Measurements from ENCODE around the gene IL36A.

IL36A gene

DNA sequence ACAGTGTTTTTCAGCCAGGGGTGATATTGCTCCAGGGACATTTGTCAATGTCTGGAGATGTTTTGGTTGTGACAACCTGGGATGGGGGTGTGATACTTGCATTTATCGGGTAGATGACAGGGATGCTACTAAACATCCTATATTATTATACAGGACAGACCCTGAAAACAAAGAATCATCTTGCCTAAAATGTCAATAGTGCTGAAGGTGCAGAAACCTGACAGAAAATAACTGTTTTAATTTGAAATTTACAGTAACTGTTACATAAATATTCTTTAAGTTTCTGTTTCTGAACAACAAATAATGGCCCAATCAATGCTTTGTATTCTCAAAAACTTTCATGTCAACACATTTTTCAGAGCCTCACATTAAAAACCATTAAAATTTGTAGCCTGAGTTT, 2.0 kb downstream of the IL36A start:
- DNase-seq, result no peak

DNA sequence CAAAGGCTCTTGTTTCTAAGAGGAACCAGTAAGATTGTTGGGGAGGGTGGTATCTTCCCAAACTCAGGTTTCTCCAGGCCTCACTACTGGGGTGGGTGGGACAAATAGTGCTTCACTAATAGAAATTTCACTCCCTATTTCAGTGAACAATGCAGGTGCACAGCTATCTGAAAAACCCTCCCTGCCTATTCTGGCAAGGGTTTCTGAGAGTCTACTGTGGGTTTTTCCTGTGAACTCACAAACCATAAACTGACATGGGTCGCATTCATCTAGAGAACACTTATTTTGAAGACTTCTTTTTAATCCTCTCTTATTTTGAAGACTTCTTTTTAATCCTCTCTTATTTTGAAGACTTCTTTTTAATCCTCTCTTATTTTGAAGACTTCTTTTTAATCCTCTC, 4.4 kb downstream of the IL36A start:
- no peak for DNase-seq

DNA sequence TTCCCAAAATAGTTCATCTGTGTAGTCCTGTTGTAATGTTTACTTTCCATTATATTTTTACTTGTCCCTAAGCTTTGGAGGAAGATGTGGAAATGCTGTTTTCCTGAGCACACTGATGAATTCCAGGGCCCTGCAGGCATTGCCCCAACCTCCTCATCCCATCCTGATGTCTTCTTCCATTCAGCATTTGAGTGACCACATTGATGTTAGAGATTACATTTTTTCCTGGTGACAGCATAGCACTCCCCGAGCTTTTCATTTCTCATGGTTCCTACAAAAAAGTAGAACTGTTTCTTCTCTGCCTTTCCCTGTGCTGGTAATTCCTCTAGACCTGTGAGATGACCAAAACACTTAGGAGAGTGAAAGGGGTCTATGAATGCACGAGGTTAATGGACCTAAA, 4.8 kb downstream of the IL36A start:
- no peak for DNase-seq

DNA sequence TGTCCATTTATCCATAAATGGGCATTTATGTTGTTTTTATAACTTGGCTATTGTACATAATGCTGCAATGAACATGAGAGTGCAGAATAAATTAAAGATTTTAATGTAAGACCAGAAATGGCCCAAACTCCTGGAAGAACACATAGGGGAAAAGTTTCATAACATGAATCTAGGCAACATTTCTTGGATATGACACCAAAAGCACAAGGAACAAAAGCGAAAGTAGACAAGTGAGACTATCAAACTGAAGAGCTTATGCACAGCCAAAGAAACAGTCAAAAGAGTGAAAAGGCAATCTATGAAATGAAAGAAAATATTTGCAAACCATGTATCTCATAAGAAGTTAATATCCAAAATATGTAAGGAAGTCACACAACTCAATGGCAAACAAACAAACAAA, 5.8 kb downstream of the IL36A start:
- DNase-seq, result no peak

DNA sequence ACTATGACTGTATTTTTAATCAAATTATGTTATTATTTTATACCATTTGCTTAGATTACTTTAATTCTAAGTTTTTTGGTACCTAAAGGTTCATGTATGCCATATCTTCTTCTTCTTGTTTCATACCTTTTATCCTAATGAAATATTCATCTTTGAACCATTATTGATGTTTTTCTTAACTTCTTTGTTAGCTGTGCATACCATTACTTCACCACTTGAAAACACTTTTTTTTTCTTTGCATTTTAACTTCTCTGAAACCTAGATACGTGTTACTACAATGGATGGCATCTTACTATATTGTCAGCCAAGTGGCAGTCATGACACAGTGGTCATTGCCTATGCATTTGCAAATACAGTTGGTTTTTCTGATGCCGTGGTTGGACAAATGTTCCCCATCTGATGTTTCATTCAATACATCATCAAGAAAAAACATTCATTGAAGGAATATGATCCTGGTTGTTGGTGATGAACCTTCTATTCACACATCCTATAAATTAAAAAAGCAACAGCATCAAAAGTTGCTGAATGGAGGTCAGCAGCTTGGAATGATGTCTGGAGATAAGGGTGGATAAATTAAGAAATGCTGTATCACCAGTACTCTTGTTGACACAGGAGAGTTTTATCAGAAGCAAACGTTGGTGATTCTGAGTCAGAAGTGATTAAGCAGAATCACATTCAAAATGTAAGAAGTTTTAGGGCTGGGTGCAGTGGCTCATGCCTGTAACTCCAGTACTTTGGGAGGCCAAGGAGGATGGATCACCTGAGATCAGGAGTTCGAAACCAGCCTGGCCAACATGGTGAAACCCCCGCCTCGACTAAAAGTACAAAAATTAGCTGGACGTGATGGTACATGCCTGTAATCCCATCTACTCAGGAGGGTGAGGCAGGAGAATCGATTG, 7.4 kb downstream of the IL36A start:
- DNase-seq, result no peak

DNA sequence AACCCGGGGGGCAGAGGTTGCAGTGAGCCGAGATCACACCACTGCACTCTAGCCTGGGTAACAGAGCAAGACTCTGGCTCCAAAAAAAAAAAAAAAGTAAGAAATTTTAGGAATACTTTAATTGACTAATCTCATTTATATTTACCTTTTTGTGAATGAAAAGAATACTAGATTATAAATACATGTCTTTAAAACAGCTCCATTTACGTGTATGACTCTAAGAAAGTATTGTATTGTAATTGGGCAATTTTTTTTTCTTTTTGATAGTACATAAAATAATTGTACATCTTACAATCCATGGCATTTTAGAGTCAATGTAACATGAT, 8.0 kb downstream of the IL36A start:
- DNase-seq, result no peak

DNA sequence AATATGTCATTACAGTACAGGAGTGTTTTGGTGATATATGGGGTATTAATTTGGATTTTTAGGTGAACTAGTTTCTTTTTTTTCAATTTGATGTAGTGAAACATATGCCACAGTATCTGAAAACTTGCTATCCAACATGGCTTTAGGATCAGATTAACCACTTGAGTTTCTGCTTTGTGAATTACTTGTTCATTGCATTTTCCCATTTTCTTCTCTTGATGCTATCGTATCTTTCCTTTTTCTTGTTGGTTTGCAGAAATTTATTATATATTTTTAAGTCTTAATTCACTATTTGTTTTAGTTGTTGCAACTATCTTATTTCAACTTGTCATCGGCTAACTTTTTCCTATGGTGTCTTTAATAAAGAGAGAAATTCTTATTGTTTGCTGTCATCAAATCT, 8.8 kb downstream of the IL36A start:
- DNase-seq, result no peak

DNA sequence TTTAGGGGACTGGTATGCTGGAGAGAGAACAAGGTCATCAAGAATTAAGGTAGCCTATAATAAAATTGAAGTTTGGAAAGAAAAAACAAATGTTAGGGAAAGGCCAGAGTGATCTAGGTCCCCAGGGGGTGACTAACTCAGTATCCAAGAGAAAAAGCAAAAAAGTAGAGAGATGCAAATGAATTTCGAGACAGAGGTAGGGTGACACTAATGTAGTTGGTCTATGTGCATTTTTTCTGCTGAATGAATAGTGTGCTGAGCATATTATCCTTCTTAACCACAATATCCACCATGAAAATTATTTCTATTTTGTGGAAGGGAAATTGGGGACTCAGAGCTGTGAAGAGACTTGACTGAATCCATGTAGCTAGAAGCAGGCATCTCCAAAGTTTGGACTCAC, 9.8 kb downstream of the IL36A start:
- DNase-seq, result no peak

DNA sequence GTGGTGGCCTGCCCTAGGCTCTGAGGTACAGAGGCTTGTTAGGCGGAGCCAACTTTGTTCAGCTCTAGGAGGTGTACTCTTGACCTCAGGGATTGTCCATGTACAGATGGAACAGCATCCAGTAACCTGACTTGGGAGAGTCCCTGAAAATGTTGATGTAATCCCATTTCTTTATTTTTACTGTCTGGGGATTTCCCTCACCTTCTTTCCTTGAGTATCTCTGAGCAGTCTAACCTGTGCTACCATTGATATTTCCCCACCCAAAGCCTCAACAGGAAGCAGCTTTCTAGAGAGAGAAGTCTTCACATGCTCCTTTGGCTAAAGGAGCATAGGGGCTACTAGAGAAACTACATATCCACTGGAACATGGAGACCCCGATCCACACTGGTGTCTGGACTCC, 10.4 kb downstream of the IL36A start:
- DNase-seq, result no peak

DNA sequence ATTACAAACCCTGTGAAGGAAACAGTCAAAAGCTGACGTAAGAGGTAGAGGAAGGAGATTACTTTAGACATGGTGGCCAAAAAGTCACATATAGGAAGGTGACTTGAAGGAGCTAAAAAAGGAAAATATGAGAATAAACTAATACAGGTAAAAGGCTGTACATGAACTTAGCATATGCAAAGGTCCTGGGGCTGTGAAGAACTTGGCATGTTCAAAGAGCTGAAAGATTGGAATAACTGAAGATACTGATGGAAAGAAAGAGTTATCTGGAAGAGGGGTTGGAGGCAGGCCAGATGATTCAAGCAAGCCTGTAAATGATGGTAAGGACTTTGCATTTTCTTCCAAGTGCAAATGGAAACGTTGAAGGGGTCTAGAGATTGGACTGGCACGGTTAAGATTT, 13.2 kb downstream of the IL36A start:
- no peak for DNase-seq

DNA sequence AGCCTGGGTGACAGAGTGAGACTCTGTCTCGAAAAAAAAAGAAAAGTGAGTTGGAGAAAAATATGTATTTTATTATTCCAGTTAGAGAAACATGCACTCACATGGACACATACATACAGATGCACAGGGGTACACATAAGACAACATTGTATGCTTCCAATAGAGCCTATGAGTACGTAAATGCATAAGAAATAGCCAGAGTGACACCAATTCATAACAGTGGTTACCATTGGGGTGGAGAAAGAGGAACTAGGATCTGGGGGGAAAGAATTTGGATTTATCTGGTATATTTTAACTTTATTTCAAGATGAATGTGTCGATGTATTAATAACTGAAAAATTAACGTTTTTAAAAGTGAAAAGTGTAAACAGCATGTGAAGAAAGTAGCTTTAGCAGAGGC, 16.1 kb downstream of the IL36A start:
- DNase-seq, result no peak

DNA sequence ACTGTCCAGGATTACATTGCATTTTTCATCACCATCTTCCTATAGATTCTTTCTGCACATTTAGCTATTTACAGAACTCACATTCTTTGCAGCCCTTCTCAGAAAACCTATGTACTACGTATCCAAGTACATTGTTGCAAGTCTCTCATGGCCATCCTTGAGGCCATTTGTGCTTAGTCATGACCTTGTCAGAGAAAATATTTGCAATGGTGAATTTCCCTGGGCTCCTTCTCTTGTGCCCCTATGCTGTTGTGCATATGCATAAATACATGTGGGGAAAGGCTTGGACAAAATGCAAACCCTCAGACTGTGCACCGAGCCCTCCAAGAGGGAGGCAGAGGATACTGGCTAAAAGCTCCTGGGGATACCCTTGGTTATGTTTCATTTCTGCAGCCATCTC, 19.5 kb downstream of the IL36A start:
- DNase-seq, result no peak

DNA sequence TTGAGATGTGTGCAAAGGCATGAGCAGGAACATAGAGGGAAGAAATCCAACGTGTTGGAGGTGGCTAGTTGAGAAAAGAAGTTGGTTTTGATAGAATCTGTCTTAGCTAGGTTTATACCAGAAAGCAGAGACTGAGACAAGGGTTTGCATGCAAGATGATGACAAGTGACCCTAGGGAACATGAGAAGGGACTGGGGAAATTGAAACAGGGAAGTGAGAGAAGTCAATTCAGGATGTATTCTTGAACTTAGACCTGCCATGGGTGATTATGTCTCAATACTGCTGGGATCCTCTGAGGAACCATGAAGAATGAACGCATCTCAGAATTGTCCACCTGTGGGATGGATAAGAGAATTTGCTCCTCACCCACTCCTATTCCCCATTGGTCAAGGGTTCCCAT, 20.5 kb downstream of the IL36A start:
- no peak for DNase-seq

DNA sequence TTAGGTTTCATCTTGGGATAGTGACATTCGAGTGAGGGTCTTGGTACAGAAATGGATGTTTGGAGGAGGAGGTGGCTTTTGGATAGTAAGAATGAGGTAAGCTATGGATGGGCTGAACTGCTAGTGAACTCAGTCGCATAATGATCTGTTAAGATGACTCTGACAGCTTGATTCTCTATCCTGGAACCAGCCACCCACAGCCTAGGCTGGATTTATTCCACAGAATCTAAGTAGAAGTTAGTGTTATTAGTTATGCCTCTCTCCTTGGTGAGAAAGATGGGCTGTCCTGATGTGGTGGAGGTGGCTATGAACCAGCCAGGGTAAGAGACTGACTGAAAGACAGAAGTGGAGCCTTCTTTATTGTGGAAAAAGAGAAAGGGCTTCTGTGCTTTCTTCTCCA, 22.4 kb downstream of the IL36A start:
- no peak for DNase-seq

DNA sequence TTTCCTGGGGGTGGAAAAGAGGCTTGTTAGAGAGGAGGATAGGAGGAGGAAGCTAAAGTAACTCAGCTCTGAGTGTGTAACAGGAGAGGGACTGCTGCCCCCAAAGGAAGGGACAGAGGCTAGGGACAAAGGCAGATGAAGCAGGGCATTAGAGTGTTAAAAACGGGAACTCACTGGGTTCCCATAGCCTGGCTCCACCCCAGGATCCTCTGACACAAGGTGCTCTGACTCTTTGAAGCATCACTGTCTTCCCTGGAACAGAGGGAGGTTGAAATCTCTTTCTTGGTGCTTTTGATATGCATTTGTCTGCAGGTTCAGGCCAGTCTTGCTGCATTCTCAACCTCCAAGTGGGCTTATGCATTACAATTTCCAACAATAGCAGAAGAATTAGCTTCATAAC, 22.9 kb downstream of the IL36A start:
- no peak for DNase-seq

DNA sequence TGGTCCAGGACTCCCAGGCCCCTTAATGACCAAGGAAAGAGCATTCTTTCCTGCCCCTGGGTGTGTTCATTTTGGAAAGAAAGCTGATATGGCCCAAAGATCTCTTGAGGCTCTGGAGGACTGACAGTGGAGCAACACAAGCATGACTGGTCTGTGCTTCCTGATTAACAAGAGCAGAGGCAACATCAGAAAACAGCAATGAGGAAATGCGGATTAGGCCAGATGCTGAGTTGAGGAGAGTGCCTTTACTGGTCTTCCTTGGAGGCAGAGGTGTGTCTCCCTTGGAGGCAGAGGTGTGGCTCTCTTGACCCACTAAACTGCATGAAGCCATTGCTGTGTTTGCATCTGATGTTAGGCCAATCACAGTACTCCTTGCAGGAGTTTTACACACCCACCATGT, 27.5 kb downstream of the IL36A start:
- no peak for DNase-seq

DNA sequence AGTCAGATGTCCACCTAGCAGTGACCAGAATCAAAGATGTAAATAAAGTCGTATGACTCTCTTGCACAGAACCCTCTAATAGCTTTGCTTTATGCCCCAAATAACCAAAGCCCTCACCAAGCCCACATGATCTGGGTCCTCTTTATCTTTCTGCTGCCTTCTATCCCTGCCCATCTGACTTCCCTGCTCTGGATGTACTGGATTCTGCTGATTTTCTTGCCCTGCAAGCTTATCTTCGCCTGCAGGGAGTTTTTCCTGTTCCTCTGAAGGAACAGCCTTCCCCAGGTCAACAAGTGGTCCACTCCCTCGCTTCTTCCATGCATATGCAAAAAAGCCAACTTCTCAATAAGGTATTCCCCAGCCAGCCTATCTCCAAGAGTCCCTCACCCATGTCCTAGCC, 28.8 kb downstream of the IL36A start:
- no peak for DNase-seq

DNA sequence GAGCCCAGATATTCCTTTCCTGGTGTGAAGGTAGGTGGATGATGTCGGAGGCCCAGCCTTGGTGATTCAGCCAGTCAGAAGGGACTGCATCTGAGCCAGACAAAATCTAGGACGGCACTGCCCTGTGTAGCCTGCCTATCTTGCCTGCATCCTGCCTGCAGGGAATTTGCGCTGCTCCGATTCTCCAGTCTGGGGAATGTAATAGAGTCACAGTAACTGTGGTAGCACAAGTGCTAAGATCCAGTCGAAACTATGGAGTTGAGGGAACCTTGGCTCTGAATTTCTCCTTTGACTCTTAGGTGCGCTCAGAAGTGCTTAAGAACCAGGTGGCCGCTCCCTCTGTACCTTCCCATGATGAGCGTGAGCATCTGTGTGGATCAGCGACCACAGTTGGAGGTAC, 31.5 kb downstream of the IL36A start:
- no peak for DNase-seq

DNA sequence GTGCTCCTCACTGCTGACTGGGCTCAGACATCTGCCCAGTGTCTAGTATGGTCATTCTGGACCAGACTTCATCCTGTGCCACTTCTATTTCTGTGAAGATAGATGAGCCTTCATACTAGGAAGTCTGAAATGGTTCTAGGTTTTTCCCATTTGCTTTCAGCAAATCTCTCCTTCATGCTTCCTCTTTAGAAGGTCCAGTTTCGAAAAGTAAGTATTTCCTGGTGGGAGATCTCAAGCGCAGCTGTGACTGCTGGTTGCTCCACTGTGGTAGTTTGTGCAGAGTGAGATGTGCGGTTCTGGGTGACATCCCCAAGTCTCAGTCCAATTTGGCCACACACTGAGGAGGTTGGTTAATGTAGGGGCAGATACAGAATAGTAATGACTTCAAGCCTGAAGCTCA, 33.0 kb downstream of the IL36A start:
- DNase-seq, result no peak

DNA sequence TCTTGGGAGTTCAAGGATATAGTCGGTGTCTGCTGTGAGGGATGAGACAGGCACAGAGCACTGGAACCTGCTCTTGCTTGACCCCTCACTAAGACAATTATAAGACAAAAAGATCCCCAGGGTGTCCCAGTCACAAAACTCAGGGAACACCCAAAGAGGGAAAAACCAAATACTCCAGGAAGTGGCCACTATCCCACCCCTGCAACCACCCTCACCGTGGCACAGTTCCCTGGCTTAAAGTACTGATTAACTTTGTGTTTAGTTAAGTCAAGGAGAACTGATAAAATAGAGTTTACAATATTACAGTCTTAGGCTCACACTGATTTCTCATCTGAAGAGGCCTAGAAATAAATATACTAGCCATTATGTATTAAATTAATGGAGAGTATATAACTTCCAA, 33.9 kb downstream of the IL36A start:
- no peak for DNase-seq

DNA sequence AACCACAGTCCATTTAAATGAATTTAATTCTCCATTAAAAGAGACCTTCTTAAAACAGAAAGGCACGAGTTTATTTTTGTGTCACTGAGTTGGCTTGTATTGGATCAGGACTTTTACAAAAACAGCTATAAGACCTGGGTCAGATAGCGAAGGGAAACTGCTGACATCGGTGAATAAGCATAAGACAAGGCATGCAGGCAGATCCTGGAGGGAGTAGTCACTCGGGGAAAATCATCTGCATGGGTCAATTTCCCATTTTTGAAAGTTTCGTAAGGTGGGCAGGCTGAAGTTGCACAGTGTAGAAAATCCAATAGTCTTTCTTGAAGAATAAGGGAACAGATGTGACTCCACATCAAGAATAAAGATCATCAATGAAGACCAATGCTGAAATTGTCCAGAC, 34.5 kb downstream of the IL36A start:
- DNase-seq, result no peak

DNA sequence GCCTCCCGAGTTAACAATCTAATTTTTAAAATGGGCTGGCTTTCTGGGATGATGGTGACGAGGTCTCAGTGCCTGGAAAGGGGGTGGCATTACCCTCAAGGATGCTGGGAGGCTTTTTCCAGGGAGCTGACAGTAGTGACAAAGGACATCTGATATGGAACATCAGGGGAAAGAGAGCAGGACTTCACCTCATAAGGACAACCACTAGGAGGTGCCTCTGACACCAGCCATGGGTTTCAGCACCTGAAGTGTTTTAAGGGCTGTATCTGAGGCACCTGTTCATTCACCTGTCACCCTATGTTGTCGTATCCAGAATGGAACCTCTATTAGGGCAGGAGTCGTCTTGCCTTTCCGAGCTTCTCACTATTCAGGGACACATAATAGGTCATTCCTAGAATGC, 36.6 kb downstream of the IL36A start:
- no peak for DNase-seq

DNA sequence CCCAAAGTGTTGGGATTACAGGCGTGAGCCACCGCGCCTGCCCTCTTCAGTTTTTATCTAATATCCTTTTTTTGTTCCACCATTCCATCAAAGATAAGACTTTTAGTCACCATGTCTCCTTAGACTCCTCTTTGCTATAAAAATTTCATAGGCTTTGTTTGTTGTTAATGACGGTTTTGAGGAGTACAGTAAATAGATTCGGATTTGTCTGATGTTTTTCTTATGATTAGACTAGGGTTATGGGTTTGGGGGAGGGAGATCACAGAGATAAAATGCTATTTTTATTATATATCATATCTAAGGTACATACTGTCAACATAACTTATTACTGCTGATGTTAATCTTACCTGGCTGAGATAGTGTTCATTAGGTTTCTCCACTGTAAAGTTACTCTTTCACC, 41.2 kb downstream of the IL36A start:
- DNase-seq, result no peak

DNA sequence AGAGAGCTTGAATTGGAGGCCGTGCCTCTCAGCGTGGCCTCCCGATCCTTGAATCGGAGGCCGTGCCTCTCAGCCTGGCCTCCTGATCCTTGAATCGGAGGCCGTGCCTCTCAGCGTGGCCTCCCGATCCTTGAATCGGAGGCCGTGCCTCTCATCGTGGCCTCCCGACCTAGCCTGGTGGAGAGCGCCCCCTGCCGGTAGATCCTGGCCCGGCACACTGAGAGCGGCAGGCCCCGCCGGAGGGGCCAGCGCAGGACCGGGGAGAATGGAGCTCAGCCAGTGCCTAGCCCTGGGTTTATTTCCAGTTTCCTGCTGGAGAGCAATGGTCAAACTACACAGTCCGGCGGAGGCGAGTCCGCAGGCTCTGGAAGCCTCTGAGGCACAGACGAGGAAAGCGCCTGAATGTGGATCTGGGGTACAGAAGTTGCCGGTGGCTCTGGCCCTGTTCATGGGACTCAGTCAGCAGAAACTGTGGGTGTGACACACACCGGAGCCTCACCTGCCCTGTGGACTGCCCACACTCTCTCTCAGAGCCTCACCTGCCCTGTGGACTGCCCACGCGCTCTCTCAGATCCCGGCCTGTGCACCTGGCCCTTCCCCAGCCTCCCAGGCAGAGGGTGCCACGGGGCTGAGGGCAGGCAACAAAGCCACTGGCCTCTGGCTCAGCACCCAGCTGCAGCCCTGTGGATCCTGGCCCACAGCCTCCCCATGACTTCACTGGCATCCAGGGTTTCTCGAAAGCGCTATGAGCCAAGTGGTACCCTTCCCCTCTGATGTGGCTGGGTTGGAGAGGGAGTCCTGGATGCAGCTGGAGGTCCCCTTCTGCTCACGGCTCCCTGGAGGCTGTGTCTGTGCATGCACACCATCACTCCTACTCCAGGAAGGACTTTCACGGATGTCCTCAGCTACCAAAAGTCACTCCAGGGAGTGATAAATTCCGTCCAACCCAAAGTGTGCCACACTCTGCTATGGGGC, 45.9 kb downstream of the IL36A start:
- DNase-seq, result no peak
